RWPE2 (cell line): ENCODE data around the gene GDAP2.

ENCODE experiments used
- ATAC-seq: fragments of 200-7000 bp; cut with Tn5 transposase; 3 replicates; pipeline ENCODE4 v1.9.1; 2021; ENCODE audit warnings: low read depth
- DNase-seq: peaks from one replicate; pipeline ENCODE4 v3.0.0-alpha.2; 2020; ENCODE audit warnings: low spot score
- H3K27ac ChIP-seq: fragments of 450-650 bp; 2 replicates; pipeline ENCODE4 v1.5.1; 2017; ENCODE audit warnings: mild to moderate bottlenecking; ENCODE audit not compliant: poor library complexity, severe bottlenecking
- H3K27me3 ChIP-seq: fragments of 250-450 bp; sonication (Bioruptor Pico); 2 replicates; pipeline ENCODE4 v1.5.1; 2021; ENCODE audit warnings: mild to moderate bottlenecking, moderate library complexity; ENCODE audit not compliant: insufficient read depth, poor library complexity, severe bottlenecking
- H3K36me3 ChIP-seq: fragments of 250-450 bp; sonication (Bioruptor Pico); 2 replicates; pipeline ENCODE4 v1.5.1; 2020; ENCODE audit warnings: low read depth, mild to moderate bottlenecking, moderate library complexity
- H3K4me1 ChIP-seq: fragments of 250-450 bp; sonication (Bioruptor Pico); 2 replicates; pipeline ENCODE4 v1.5.1; 2021; ENCODE audit warnings: mild to moderate bottlenecking, moderate library complexity; ENCODE audit not compliant: insufficient read depth, poor library complexity, severe bottlenecking
- H3K4me3 ChIP-seq: fragments of 250-450 bp; sonication (Bioruptor Pico); 2 replicates; pipeline ENCODE4 v1.5.1; 2021; ENCODE audit warnings: mild to moderate bottlenecking, moderate library complexity; ENCODE audit not compliant: severe bottlenecking
- H3K9me3 ChIP-seq: fragments of 250-450 bp; sonication (Bioruptor Pico); 2 replicates; pipeline ENCODE4 v1.5.1; 2021; ENCODE audit warnings: mild to moderate bottlenecking, moderate library complexity; ENCODE audit not compliant: severe bottlenecking
- TF ChIP-seq, protein P1 (sequence below): fragments of 450-650 bp; IDR thresholded peaks from one replicate; pipeline ENCODE4 v1.5.1; 2017; ENCODE audit warnings: mild to moderate bottlenecking, moderate library complexity; ENCODE audit not compliant: poor library complexity, severe bottlenecking

Gene GDAP2

GRCh38 chr1:117871013-117871412, 58.4 kb downstream of the GDAP2 start:
- ATAC-seq: no peak
- no peaks in the 10 kb centered on the region for H3K4me1 ChIP-seq
- no peak for DNase-seq
- no peak overlapping the region for H3K27ac ChIP-seq
- TF ChIP-seq, protein P1, sequence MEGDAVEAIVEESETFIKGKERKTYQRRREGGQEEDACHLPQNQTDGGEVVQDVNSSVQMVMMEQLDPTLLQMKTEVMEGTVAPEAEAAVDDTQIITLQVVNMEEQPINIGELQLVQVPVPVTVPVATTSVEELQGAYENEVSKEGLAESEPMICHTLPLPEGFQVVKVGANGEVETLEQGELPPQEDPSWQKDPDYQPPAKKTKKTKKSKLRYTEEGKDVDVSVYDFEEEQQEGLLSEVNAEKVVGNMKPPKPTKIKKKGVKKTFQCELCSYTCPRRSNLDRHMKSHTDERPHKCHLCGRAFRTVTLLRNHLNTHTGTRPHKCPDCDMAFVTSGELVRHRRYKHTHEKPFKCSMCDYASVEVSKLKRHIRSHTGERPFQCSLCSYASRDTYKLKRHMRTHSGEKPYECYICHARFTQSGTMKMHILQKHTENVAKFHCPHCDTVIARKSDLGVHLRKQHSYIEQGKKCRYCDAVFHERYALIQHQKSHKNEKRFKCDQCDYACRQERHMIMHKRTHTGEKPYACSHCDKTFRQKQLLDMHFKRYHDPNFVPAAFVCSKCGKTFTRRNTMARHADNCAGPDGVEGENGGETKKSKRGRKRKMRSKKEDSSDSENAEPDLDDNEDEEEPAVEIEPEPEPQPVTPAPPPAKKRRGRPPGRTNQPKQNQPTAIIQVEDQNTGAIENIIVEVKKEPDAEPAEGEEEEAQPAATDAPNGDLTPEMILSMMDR: no peak
- H3K4me3 ChIP-seq: no peak overlapping the region
- no peaks in the 10 kb centered on the region for H3K9me3 ChIP-seq
- H3K36me3 ChIP-seq: peaks cover 27% of the 10 kb centered on the region
- H3K27me3 ChIP-seq: no peaks in the 10 kb centered on the region

- no peaks in the 10 kb centered on the region for H3K27me3 ChIP-seq
- ATAC-seq: no peak
- H3K4me3 ChIP-seq: no peak overlapping the region
- TF ChIP-seq, protein P1: no peak
- no peak overlapping the region for H3K27ac ChIP-seq
- no peak for DNase-seq
- H3K36me3 ChIP-seq: peaks cover 13% of the 10 kb centered on the region
- H3K4me1 ChIP-seq: peaks cover 4% of the 10 kb centered on the region
- no peaks in the 10 kb centered on the region for H3K9me3 ChIP-seq
These were observed 67.7 kb downstream of the GDAP2 start for GRCh38 chr1:117861694-117862093.

DNA sequence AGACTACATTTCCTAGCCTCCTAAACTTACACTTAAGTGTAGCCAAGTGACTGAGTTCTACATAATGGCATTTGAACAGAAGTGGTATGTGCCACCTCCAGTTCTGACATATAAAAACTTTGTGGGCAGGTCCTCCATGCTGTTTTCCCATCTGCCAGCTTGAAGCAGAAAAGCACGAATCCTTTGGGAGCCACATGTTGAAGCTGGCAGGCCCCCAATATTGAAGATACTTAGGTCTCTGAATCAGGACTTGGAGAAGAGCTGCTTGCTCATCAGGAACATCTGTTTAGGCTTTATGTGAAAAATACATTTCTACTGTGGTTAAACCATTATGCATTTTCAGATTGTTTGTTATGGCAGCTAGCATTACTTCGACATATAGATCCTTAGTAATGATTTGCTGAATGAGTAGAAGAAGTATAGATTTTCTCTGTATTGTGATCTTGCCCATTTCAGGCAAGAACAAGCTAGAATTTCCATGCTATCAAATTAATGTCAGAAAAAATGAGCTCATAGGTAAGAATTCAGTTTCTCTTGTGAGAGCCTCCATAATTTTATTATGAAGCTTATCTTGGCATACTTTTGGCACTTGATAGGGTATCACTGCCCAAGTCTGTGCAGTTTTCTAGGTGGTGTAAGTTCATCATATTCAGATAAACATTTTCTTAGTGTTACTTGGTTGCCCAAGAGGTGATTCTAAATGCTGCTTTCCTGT, 68.4 kb downstream of the GDAP2 start:
- no peak for ATAC-seq
- TF ChIP-seq, protein P1: no peak
- no peaks in the 10 kb centered on the region for H3K27me3 ChIP-seq

DNA sequence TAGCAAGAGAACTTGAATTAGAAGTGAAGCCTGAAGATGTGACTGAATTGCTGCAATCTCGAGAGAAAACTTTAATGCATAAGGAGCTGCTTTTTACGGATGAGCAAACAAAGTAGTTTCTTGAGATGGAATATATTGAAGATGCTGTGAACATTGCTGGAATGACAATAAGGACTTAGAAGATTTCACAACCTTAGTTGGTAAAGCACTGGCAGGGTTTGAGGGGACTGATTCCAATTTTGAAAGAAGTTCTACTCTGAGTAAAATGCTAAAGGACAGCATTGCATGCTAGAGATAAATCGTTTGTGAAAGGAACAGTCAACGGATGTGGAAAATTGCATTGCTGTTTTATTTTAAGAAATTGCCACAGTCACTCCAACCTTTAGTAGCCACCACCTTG, 69.5 kb downstream of the GDAP2 start:
- TF ChIP-seq, protein P1: no peak
- 0 out of 2 replicates have a peak, but pooled peaks cover 6% of the 10 kb centered on the region for H3K36me3 ChIP-seq
- H3K27ac ChIP-seq: no peak overlapping the region
- H3K4me3 ChIP-seq: no peak overlapping the region
- no peaks in the 10 kb centered on the region for H3K27me3 ChIP-seq
- no peak for DNase-seq
- no peak for ATAC-seq
- peaks cover 4% of the 10 kb centered on the region for H3K4me1 ChIP-seq
- H3K9me3 ChIP-seq: no peaks in the 10 kb centered on the region

More for the DNA sequence above, 68.4 kb downstream of the GDAP2 start:
- Histone ChIP-seq H3K9me3 (no peaks in the 10 kb centered on the region), H3K27ac (no peak overlapping the region), H3K36me3 (peaks cover 9% of the 10 kb centered on the region), H3K4me3 (no peak overlapping the region), H3K4me1 (peaks cover 4% of the 10 kb centered on the region)
- no peak for DNase-seq

DNA sequence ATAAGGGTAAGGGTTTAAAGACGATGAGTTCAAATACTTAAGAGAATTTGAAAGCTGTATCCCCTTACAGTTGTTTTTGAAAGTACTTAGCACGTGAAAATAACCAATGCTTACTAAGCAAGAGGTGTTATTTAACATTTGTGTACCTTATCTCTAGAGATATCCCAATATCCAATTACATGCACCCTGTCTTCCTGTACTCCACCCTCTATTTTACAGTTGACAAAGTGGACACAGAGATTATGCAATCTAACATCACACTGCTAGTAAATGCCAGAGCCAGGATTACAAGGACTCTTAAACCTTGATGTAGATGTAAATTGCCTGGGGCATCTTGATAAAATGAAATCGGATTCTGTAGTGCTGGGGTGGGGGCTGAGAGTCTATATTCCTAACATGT, 72.0 kb downstream of the GDAP2 start:
- ATAC-seq (0 out of 3 replicates have a peak, but pooled peaks have one; percentile 25), DNase-seq (no peak)
- TF ChIP-seq, protein P1: no peak
- 0 out of 2 replicates have a peak, but pooled peaks cover 6% of the 10 kb centered on the region for H3K36me3 ChIP-seq
- no peaks in the 10 kb centered on the region for H3K9me3 ChIP-seq
- no peaks in the 10 kb centered on the region for H3K4me1 ChIP-seq
- H3K4me3 ChIP-seq: no peak overlapping the region
- H3K27me3 ChIP-seq: no peaks in the 10 kb centered on the region
- no peak overlapping the region for H3K27ac ChIP-seq
